Osteocyte (in vitro differentiated cells): Measurements from ENCODE around the gene DUSP22. TPM values are rescaled to one million over a fixed set of nuclear protein-coding genes. Genes with fewer than 3 reads are reported as not detected.
"Not testable (repeated sequence)": the region's sequence is repeated elsewhere in the genome, so short reads cannot be mapped to it uniquely, and the experiment has no call there.

Experiments
- DNase-seq: peaks from one replicate; pipeline ENCODE4 v3.0.0; 2021; ENCODE audit warnings: mixed read lengths; ENCODE audit not compliant: unreplicated experiment; ENCODE audit errors: extremely low spot score
- H3K27ac Mint-ChIP-seq: one replicate; pipeline ENCODE4 v1.8.0; 2021; ENCODE audit warnings: mild to moderate bottlenecking, mixed read lengths; ENCODE audit not compliant: unreplicated experiment
- H3K27me3 Mint-ChIP-seq: one replicate; pipeline ENCODE4 v1.8.0; 2021; ENCODE audit warnings: mixed read lengths; ENCODE audit not compliant: unreplicated experiment
- H3K36me3 Mint-ChIP-seq: one replicate; pipeline ENCODE4 v1.8.0; 2021; ENCODE audit warnings: mixed read lengths; ENCODE audit not compliant: unreplicated experiment
- H3K4me1 Mint-ChIP-seq: one replicate; pipeline ENCODE4 v1.8.0; 2021; ENCODE audit warnings: mixed read lengths; ENCODE audit not compliant: unreplicated experiment
- H3K4me3 Mint-ChIP-seq: one replicate; pipeline ENCODE4 v1.8.0; 2021; ENCODE audit warnings: mild to moderate bottlenecking, moderate library complexity, mixed read lengths; ENCODE audit not compliant: unreplicated experiment
- H3K9me3 Mint-ChIP-seq: one replicate; pipeline ENCODE4 v1.8.0; 2021; ENCODE audit warnings: mixed read lengths; ENCODE audit not compliant: unreplicated experiment
- total RNA-seq: library from RNA; stranded (reverse); gene quantifications from 2 replicates; pipeline ENCODE4 v1.2.1, GENCODE V29; 2021
- TF ChIP-seq, protein P1 (sequence below): fragments of 200-600 bp; sonication (generic); IDR thresholded peaks from 2 replicates; pipeline ENCODE4 v1.5.0; 2021; ENCODE audit warnings: antibody characterized with exemption, mild to moderate bottlenecking, moderate library complexity

The DUSP22 gene
- total RNA-seq, 1 donor from 2014 or later: 27.4 TPM

GRCh38 chr6:324116-324728 is 31.9 kb downstream of the DUSP22 start:
- Mint-ChIP-seq H3K27me3 (no peaks in the 10 kb centered on the region), H3K27ac (no peak overlapping the region), H3K4me3 (no peak overlapping the region), H3K36me3 (no peaks in the 10 kb centered on the region), H3K4me1 (no peaks in the 10 kb centered on the region), H3K9me3 (no peaks in the 10 kb centered on the region)
- no peak for DNase-seq
- TF ChIP-seq, protein P1, sequence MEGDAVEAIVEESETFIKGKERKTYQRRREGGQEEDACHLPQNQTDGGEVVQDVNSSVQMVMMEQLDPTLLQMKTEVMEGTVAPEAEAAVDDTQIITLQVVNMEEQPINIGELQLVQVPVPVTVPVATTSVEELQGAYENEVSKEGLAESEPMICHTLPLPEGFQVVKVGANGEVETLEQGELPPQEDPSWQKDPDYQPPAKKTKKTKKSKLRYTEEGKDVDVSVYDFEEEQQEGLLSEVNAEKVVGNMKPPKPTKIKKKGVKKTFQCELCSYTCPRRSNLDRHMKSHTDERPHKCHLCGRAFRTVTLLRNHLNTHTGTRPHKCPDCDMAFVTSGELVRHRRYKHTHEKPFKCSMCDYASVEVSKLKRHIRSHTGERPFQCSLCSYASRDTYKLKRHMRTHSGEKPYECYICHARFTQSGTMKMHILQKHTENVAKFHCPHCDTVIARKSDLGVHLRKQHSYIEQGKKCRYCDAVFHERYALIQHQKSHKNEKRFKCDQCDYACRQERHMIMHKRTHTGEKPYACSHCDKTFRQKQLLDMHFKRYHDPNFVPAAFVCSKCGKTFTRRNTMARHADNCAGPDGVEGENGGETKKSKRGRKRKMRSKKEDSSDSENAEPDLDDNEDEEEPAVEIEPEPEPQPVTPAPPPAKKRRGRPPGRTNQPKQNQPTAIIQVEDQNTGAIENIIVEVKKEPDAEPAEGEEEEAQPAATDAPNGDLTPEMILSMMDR: no peak

DNA sequence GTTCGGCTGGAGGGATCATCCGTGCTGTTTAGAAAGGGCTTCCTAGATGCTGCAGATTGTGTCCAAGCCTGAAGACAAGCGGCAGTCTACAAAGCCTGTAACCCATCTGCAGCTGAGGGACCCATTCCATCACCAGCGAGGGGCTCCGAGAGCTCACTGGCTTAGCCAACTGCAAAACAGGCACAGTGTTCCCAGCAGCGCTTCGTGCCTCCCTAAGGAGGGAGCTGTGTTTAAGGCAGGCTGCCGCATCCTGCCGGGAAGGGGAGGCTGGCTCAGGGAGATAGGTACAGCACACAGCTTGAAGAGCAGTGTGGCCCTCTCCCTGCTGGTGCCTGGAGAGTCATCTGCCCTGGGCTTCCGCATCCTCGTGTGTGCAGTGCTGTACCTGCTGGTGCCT is 32.4 kb downstream of the DUSP22 start:
- H3K27me3 Mint-ChIP-seq: no peaks in the 10 kb centered on the region
- no peak overlapping the region for H3K4me3 Mint-ChIP-seq
- H3K36me3 Mint-ChIP-seq: no peaks in the 10 kb centered on the region
- DNase-seq: no peak
- TF ChIP-seq, protein P1: no peak
- no peaks in the 10 kb centered on the region for H3K4me1 Mint-ChIP-seq
- no peak overlapping the region for H3K27ac Mint-ChIP-seq
- H3K9me3 Mint-ChIP-seq: no peaks in the 10 kb centered on the region

DNA sequence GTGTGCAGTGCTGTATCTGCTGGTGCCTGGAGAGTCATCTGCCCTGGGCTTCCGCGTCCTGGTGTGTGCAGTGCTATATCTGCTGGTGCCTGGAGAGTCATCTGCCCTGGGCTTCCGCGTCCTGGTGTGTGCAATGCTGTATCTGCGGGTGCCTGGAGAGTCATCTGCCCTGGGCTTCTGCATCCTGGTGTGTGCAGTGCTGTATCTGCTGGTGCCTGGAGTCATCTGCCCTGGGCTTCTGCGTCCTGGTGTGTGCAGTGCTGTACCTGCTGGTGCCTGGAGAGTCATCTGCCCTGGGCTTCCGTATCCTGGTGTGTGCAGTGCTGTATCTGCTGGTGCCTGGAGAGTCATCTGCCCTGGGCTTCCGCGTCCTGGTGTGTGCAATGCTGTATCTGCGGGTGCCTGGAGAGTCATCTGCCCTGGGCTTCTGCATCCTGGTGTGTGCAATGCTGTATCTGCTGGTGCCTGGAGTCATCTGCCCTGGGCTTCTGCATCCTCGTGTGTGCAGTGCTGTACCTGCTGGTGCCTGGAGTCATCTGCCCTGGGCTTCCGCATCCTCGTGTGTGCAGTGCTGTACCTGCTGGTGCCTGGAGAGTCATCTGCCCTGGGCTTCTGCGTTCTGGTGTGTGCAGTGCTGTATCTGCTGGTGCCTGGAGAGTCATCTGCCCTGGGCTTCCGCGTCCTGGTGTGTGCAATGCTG is 33.0 kb downstream of the DUSP22 start:
- not testable (repeated sequence) for H3K27ac Mint-ChIP-seq, H3K9me3 Mint-ChIP-seq, H3K27me3 Mint-ChIP-seq, H3K4me1 Mint-ChIP-seq, DNase-seq, H3K4me3 Mint-ChIP-seq, H3K36me3 Mint-ChIP-seq

DNA sequence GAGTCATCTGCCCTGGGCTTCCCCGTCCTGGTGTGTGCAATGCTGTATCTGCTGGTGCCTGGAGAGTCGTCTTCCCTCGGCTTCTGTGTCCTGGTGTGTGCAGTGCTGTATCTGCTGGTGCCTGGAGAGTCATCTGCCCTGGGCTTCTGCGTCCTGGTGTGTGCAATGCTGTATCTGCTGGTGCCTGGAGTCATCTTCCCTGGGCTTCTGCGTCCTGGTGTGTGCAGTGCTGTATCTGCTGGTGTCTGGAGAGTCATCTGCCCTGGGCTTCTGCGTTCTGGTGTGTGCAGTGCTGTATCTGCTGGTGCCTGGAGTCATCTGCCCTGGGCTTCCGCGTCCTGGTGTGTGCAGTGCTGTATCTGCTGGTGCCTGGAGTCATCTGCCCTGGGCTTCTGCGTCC is 33.8 kb downstream of the DUSP22 start:
- not testable (repeated sequence) for DNase-seq, H3K4me1 Mint-ChIP-seq, H3K36me3 Mint-ChIP-seq, H3K4me3 Mint-ChIP-seq, H3K27me3 Mint-ChIP-seq, H3K9me3 Mint-ChIP-seq, H3K27ac Mint-ChIP-seq

- Mint-ChIP-seq H3K27ac (no peak overlapping the region), H3K9me3 (no peaks in the 10 kb centered on the region), H3K4me3 (no peak overlapping the region), H3K27me3 (no peaks in the 10 kb centered on the region), H3K36me3 (no peaks in the 10 kb centered on the region), H3K4me1 (no peaks in the 10 kb centered on the region)
- DNase-seq: no peak
- TF ChIP-seq, protein P1: no peak
Observed at GRCh38 chr6:326896-327537, 34.7 kb downstream of the DUSP22 start.

GRCh38 chr6:327538-328116 is 35.3 kb downstream of the DUSP22 start:
- Mint-ChIP-seq H3K27ac (no peak overlapping the region), H3K27me3 (no peaks in the 10 kb centered on the region), H3K9me3 (no peaks in the 10 kb centered on the region), H3K36me3 (no peaks in the 10 kb centered on the region), H3K4me3 (no peak overlapping the region), H3K4me1 (no peaks in the 10 kb centered on the region)
- TF ChIP-seq, protein P1: no peak
- DNase-seq: no peak
